K562 (cell line): ENCODE data around the gene CEBPB. TPM values are rescaled to one million over a fixed set of nuclear protein-coding genes. Genes with fewer than 3 reads are reported as not detected.

ENCODE experiments used
- CC2D1A ChIP-seq: fragments of 450-650 bp; IDR thresholded peaks from 2 replicates; pipeline ENCODE4 v1.6.1; 2017; ENCODE audit warnings: mild to moderate bottlenecking
- CTCF ChIP-seq, 3 experiments: IDR thresholded peaks in 2 of 3; conservative IDR thresholded peaks in 1 of 3; 2 replicates each; pipeline ENCODE4 v1.5.1; 2011 to 2012; ENCODE audit warnings: low read length in 3 of 3, mild to moderate bottlenecking in 3 of 3, control low read depth in 2 of 3, improper control_type of control experiment in 1 of 3, inconsistent platforms in 1 of 3, low read depth in 1 of 3, mixed read lengths in 1 of 3, moderate library complexity in 1 of 3; ENCODE audit not compliant: insufficient read depth in 2 of 3
- E2F6 ChIP-seq, 2 experiments: IDR thresholded peaks; 2 replicates each; pipeline ENCODE4 v1.6.1; 2011; ENCODE audit warnings: borderline replicate concordance in 1 of 2, control low read depth in 1 of 2, low read depth in 1 of 2, low read length in 1 of 2, mild to moderate bottlenecking in 1 of 2, mixed read lengths in 1 of 2, moderate library complexity in 1 of 2; ENCODE audit not compliant: insufficient read depth in 1 of 2, insufficient read length in 1 of 2, poor library complexity in 1 of 2, severe bottlenecking in 1 of 2; ENCODE audit errors: extremely low read depth in 1 of 2
- GTF2F1 ChIP-seq: IDR thresholded peaks from 2 replicates; pipeline ENCODE4 v1.6.1; 2011; ENCODE audit warnings: low read depth, low read length, improper control_type of control experiment
- HMGN3 ChIP-seq: IDR thresholded peaks from 2 replicates; pipeline ENCODE4 v1.6.1; 2011; ENCODE audit warnings: borderline replicate concordance, low read depth, mild to moderate bottlenecking, mixed read lengths, low read length; ENCODE audit not compliant: insufficient read length; ENCODE audit errors: extremely low read depth
- PKNOX1 ChIP-seq: fragments of 450-650 bp; IDR thresholded peaks from 2 replicates; pipeline ENCODE4 v1.6.1; 2016
- REST ChIP-seq, 2 experiments: fragments of 450-650 bp; formaldehyde crosslinking in 1 of 2; IDR thresholded peaks; 2 replicates each; pipeline versions ENCODE4 v1.4.0 to v1.6.1; 2014 to 2020; ENCODE audit warnings: mild to moderate bottlenecking in 2 of 2, borderline replicate concordance in 1 of 2, low read depth in 1 of 2
- SMARCE1 ChIP-seq: fragments of 450-650 bp; IDR thresholded peaks from 2 replicates; pipeline ENCODE4 v1.7.1; 2016; ENCODE audit warnings: mild to moderate bottlenecking
- SRF ChIP-seq, 2 experiments: fragments of 250-450, 450-650 bp in 1 of 2; sonication (Bioruptor Pico) in 1 of 2; sonication (generic) in 1 of 2; formaldehyde crosslinking; IDR thresholded peaks; 2 replicates each; pipeline versions ENCODE4 v1.5.0 to v1.5.1; 2020 to 2022; ENCODE audit warnings: mild to moderate bottlenecking in 1 of 2, missing genetic modification reagents in 1 of 2
- TCF7L2 ChIP-seq: fragments of 150-350 bp; IDR thresholded peaks from 2 replicates; pipeline ENCODE4 v1.6.1; 2016; ENCODE audit warnings: low read depth, mild to moderate bottlenecking, low read length, moderate library complexity
- ZNF197 ChIP-seq: fragments of 200-800 bp; sonication (Bioruptor generic); IDR thresholded peaks from 2 replicates; pipeline ENCODE4 v1.6.1; 2016; ENCODE audit warnings: low read depth, missing genetic modification characterization, missing compliant biosample characterization
- polyA plus RNA-seq, 8 experiments: library from polyadenylated mRNA; depleted of rRNA in 4 of 8; stranded (reverse) in 5 of 8; unstranded in 3 of 8; fragments of >200 nt; fragmentation: Nextera tagmentation in 2 of 8; fragmentation: Illumina TruSeq in 1 of 8; extraction: Ambion mirVana in 2 of 8; extraction: Trizol in 1 of 8; gene quantifications; 2 replicates each; pipeline versions ENCODE4 v1.2.1 to v1.2.3, GENCODE V29; 2011 to 2014; ENCODE audit warnings: inconsistent platforms in 1 of 8, missing spikeins in 1 of 8
- total RNA-seq, 7 experiments: library from RNA; depleted of rRNA in 6 of 7; stranded (reverse); fragments of >200 nt in 6 of 7; fragmentation: Illumina TruSeq in 2 of 7; extraction: Trizol in 2 of 7; gene quantifications; 2 replicates each; pipeline versions ENCODE4 v1.2.1 to v1.2.3, GENCODE V29; 2011 to 2021; ENCODE audit warnings: low replicate concordance in 1 of 7

CEBPB gene
- total and polyA plus RNA-seq, 9 of the 15 experiments (the other 6 are each of a cell fraction or from before 2014, with no cell fraction given), result 1.2 to 72.6 (median 7.8) TPM

GRCh38 chr20:50165684-50166554 lies 24.7 kb upstream of the CEBPB start (continued):
- TF ChIP-seq REST (IDR thresholded peaks at IDR 0.05; ENCODE audit: borderline replicate concordance) (peak; percentile 67), REST (CRISPR knock-in tag; IDR thresholded peaks at IDR 0.05; ENCODE audit: low read depth) (no peak), HMGN3 (peak; percentile 84), CC2D1A (0 out of 2 replicates have a peak, but pooled peaks have one; percentile 55), GTF2F1 (0 out of 2 replicates have a peak, but pooled peaks have one; percentile 29), CTCF (IDR thresholded peaks at IDR 0.05 in 2 of 3, conservative IDR thresholded peaks at IDR 0.05 in 1 of 3; ENCODE audit: insufficient read depth in 2 of 3, low read depth in 1 of 3, low read length in 3 of 3) (peak in 2 of 3 experiments; percentile 13 to 15; a peak in 1 of 6 replicates), ZNF197 (CRISPR knock-in tag) (peak; percentile 85), SMARCE1 (peak; percentile 98; the same call in 1 of the 2 replicates), PKNOX1 (peak; percentile 62), TCF7L2 (no peak), E2F6 (IDR thresholded peaks at IDR 0.05; ENCODE audit: borderline replicate concordance in 1 of 2, extremely low read depth in 1 of 2, insufficient read depth in 1 of 2, insufficient read length in 1 of 2, low read depth in 1 of 2, low read length in 1 of 2, poor library complexity in 1 of 2, severe bottlenecking in 1 of 2) (peak; percentile 84 to 85), SRF (CRISPR knock-in tag; IDR thresholded peaks at IDR 0.05) (0 out of 4 replicates have a peak, but pooled peaks of 1 of the 2 experiments have one; percentile 19)
